ENCODE results near the gene DUS3L. TPM values are rescaled to one million over a fixed set of nuclear protein-coding genes. Genes with fewer than 3 reads are reported as not detected.

DUS3L gene
- total and polyA plus RNA-seq, 4 donors: 5.1 to 34.5 (median 26.6) TPM

- Histone ChIP-seq H3K4me3 (ENCODE audit: low read length in 2 of 2) (no peak overlapping the region), H3K27ac (ENCODE audit: low read depth in 1 of 2, low read length in 2 of 2) (no peak overlapping the region), H3K4me1 (ENCODE audit: control insufficient read depth in 1 of 2, insufficient read depth in 2 of 2, low read length in 2 of 2) (no peaks in the 10 kb centered on the region), H3K9me3 (ENCODE audit: control insufficient read depth, low read length) (no peaks in the 10 kb centered on the region), H3K27me3 (ENCODE audit: control insufficient read depth in 1 of 2, insufficient read depth in 2 of 2, low read length in 1 of 2) (peaks cover 0 to 2% of the 10 kb centered on the region in 2 donors), H3K36me3 (ENCODE audit: control insufficient read depth in 1 of 2, insufficient read depth in 2 of 2, low read length in 1 of 2) (no peaks in the 10 kb centered on the region)
- intact Hi-C loops (cut with DNase I): no loop called here
- DNase-seq: no peak
- no peak for ATAC-seq (ENCODE audit: low FRiP score)
- WGBS, 2 donors: 66 to 68% methylated on average over 10 of the region's 10 CpGs
These were observed 33.8 kb upstream of the DUS3L start for GRCh38 chr19:5824751-5825150.

GRCh38 chr19:5823579-5824281, 32.8 kb upstream of the DUS3L start:
- Histone ChIP-seq H3K4me3 (ENCODE audit: low read length in 2 of 2) (no peak overlapping the region), H3K4me1 (ENCODE audit: control insufficient read depth in 1 of 2, insufficient read depth in 2 of 2, low read length in 2 of 2) (no peaks in the 10 kb centered on the region), H3K9me3 (ENCODE audit: control insufficient read depth, low read length) (no peaks in the 10 kb centered on the region), H3K27me3 (ENCODE audit: control insufficient read depth in 1 of 2, insufficient read depth in 2 of 2, low read length in 1 of 2) (peaks cover 0 to 2% of the 10 kb centered on the region in 2 donors), H3K36me3 (ENCODE audit: control insufficient read depth in 1 of 2, insufficient read depth in 2 of 2, low read length in 1 of 2) (no peaks in the 10 kb centered on the region), H3K27ac (ENCODE audit: low read depth in 1 of 2, low read length in 2 of 2) (no peak overlapping the region)
- intact Hi-C loops (cut with DNase I): no loop called here
- DNase-seq (no peak), ATAC-seq (ENCODE audit: low FRiP score) (no peak)
- 79 to 82% methylated on average over 30 of the region's 30 CpGs for WGBS, 2 donors

GRCh38 chr19:5822181-5822844, 31.4 kb upstream of the DUS3L start:
- intact Hi-C loops (cut with DNase I): no loop called here
- WGBS, 2 donors: 17 to 21% methylated on average over 30 of the region's 30 CpGs
- DNase-seq (no peak), ATAC-seq (ENCODE audit: low FRiP score) (no peak)
- H3K4me1 ChIP-seq (ENCODE audit: control insufficient read depth in 1 of 2, insufficient read depth in 2 of 2, low read length in 2 of 2): no peaks in the 10 kb centered on the region
- no peak overlapping the region for H3K4me3 ChIP-seq (ENCODE audit: low read length in 2 of 2)
- H3K27me3 ChIP-seq (ENCODE audit: control insufficient read depth in 1 of 2, insufficient read depth in 2 of 2, low read length in 1 of 2): no peaks in the 10 kb centered on the region
- no peaks in the 10 kb centered on the region for H3K36me3 ChIP-seq (ENCODE audit: control insufficient read depth in 1 of 2, insufficient read depth in 2 of 2, low read length in 1 of 2)
- H3K27ac ChIP-seq (ENCODE audit: low read depth in 1 of 2, low read length in 2 of 2): no peak overlapping the region
- H3K9me3 ChIP-seq (ENCODE audit: control insufficient read depth, low read length): no peaks in the 10 kb centered on the region

- Histone ChIP-seq H3K27ac (ENCODE audit: low read depth in 1 of 2, low read length in 2 of 2) (no peak overlapping the region), H3K36me3 (ENCODE audit: control insufficient read depth in 1 of 2, insufficient read depth in 2 of 2, low read length in 1 of 2) (no peaks in the 10 kb centered on the region), H3K27me3 (ENCODE audit: control insufficient read depth in 1 of 2, insufficient read depth in 2 of 2, low read length in 1 of 2) (no peaks in the 10 kb centered on the region), H3K9me3 (ENCODE audit: control insufficient read depth, low read length) (no peaks in the 10 kb centered on the region), H3K4me1 (ENCODE audit: control insufficient read depth in 1 of 2, insufficient read depth in 2 of 2, low read length in 2 of 2) (no peaks in the 10 kb centered on the region), H3K4me3 (ENCODE audit: low read length in 2 of 2) (no peak overlapping the region)
- 43 to 53% methylated on average over 8 of the region's 8 CpGs for WGBS, 2 donors
- DNase-seq (no peak), ATAC-seq (ENCODE audit: low FRiP score) (no peak)
- intact Hi-C loops (cut with DNase I): no loop called here
These were observed 30.7 kb upstream of the DUS3L start for GRCh38 chr19:5821521-5822180.

GRCh38 chr19:5820785-5821184, 29.8 kb upstream of the DUS3L start:
- H3K36me3 ChIP-seq (ENCODE audit: control insufficient read depth in 1 of 2, insufficient read depth in 2 of 2, low read length in 1 of 2): no peaks in the 10 kb centered on the region
- DNase-seq (no peak), ATAC-seq (ENCODE audit: low FRiP score) (no peak)
- H3K27ac ChIP-seq (ENCODE audit: low read depth in 1 of 2, low read length in 2 of 2): no peak overlapping the region
- H3K4me3 ChIP-seq (ENCODE audit: low read length in 2 of 2): no peak overlapping the region
- WGBS, 2 donors: 57 to 73% methylated on average over 5 to 6 of the region's 6 CpGs
- H3K9me3 ChIP-seq (ENCODE audit: control insufficient read depth, low read length): no peaks in the 10 kb centered on the region
- intact Hi-C loops (cut with DNase I): no loop called here
- no peaks in the 10 kb centered on the region for H3K27me3 ChIP-seq (ENCODE audit: control insufficient read depth in 1 of 2, insufficient read depth in 2 of 2, low read length in 1 of 2)
- H3K4me1 ChIP-seq (ENCODE audit: control insufficient read depth in 1 of 2, insufficient read depth in 2 of 2, low read length in 2 of 2): no peaks in the 10 kb centered on the region

DNA sequence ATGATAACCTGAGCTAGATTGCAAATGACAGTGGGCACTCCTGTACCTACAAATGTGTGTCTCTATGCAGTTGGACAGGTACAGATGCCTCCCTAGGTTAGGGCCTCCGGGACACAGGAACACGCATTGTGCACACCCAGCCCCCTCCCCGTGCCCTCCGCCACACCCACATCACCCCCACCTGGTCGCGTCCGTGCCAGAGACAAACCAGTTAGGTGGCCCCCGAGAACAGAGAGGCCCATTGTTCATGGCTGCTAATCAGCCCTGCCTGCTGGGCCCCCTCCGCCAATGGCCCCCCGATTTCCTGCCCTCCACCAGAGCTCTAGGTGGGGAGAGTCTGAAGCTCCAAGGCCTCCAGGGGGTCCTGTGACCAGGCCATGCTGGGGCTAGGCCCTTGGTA, 27.6 kb upstream of the DUS3L start:
- no peak for ATAC-seq (ENCODE audit: low FRiP score)
- DNase-seq: no peak
- Histone ChIP-seq H3K9me3 (ENCODE audit: control insufficient read depth, low read length) (no peaks in the 10 kb centered on the region), H3K27me3 (ENCODE audit: control insufficient read depth in 1 of 2, insufficient read depth in 2 of 2, low read length in 1 of 2) (no peaks in the 10 kb centered on the region), H3K4me3 (ENCODE audit: low read length in 2 of 2) (no peak overlapping the region), H3K36me3 (ENCODE audit: control insufficient read depth in 1 of 2, insufficient read depth in 2 of 2, low read length in 1 of 2) (no peaks in the 10 kb centered on the region), H3K4me1 (ENCODE audit: control insufficient read depth in 1 of 2, insufficient read depth in 2 of 2, low read length in 2 of 2) (no peaks in the 10 kb centered on the region), H3K27ac (ENCODE audit: low read depth in 1 of 2, low read length in 2 of 2) (no peak overlapping the region)
- intact Hi-C loops (cut with DNase I): no loop called here
- WGBS, 2 donors: 83% methylated on average over 10 of the region's 10 CpGs

DNA sequence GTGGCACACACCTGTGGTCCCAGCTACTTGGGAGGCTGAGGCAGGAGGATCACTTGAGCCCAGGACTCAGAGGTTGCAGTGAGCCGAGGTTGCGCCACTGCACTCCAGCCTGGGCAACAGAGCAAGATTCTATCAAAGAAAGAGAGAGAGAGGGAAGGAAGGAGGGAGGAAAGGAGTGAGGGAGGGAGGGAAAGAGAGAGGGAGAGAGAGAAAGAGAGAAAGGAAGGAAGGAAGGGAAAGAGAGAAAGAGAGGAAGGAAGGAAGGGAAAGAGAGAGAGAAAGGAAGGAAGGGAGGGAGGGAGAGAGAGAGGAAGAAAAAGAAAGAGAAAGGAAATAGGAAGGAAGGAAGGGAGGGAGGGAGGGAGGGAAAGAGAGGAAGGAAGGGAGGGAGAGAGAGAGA, 26.3 kb upstream of the DUS3L start:
- H3K4me1 ChIP-seq (ENCODE audit: control insufficient read depth in 1 of 2, insufficient read depth in 2 of 2, low read length in 2 of 2): no peaks in the 10 kb centered on the region
- H3K9me3 ChIP-seq (ENCODE audit: control insufficient read depth, low read length): no peaks in the 10 kb centered on the region
- no peaks in the 10 kb centered on the region for H3K36me3 ChIP-seq (ENCODE audit: control insufficient read depth in 1 of 2, insufficient read depth in 2 of 2, low read length in 1 of 2)
- ATAC-seq (ENCODE audit: low FRiP score) (no peak), DNase-seq (no peak)
- no peak overlapping the region for H3K4me3 ChIP-seq (ENCODE audit: low read length in 2 of 2)
- H3K27me3 ChIP-seq (ENCODE audit: control insufficient read depth in 1 of 2, insufficient read depth in 2 of 2, low read length in 1 of 2): no peaks in the 10 kb centered on the region
- 78 to 80% methylated on average over 2 of the region's 2 CpGs for WGBS, 2 donors
- intact Hi-C loops (cut with DNase I): no loop called here
- no peak overlapping the region for H3K27ac ChIP-seq (ENCODE audit: low read depth in 1 of 2, low read length in 2 of 2)

DNA sequence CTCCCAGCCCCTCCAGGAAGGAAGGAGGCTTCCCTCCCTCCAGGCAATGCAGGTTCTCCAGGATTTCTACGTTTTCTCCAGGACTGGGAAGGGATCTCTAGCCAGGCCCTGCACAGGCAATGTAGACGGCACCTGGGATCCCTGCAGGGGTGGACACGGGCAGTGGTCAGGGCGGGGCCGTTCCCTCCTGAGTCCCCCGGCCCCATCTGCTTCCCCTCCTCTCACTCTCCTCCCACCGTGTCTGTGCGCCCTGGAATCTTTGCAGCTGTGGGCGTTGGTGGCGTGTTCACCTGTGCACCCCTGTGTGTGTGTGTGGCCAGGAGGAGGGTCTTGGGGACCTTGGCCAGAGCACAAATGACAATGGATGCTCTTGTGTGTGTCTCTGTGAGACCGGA, 23.9 kb upstream of the DUS3L start:
- Histone ChIP-seq H3K4me3 (ENCODE audit: low read length in 2 of 2) (no peak overlapping the region), H3K27ac (ENCODE audit: low read depth in 1 of 2, low read length in 2 of 2) (no peak overlapping the region), H3K9me3 (ENCODE audit: control insufficient read depth, low read length) (no peaks in the 10 kb centered on the region), H3K27me3 (ENCODE audit: control insufficient read depth in 1 of 2, insufficient read depth in 2 of 2, low read length in 1 of 2) (no peaks in the 10 kb centered on the region), H3K36me3 (ENCODE audit: control insufficient read depth in 1 of 2, insufficient read depth in 2 of 2, low read length in 1 of 2) (no peaks in the 10 kb centered on the region), H3K4me1 (ENCODE audit: control insufficient read depth in 1 of 2, insufficient read depth in 2 of 2, low read length in 2 of 2) (no peaks in the 10 kb centered on the region)
- no peak for ATAC-seq (ENCODE audit: low FRiP score)
- WGBS, 2 donors: 58 to 65% methylated on average over 10 to 11 of the region's 11 CpGs
- DNase-seq: no peak
- intact Hi-C loops (cut with DNase I): no loop called here

Data from aorta (tissue), 5 donors.